RWPE2 (cell line): Measurements from ENCODE around the gene PLG.

ENCODE experiments used
- ATAC-seq: fragments of 200-7000 bp; cut with Tn5 transposase; 3 replicates; pipeline ENCODE4 v1.9.1; 2021; ENCODE audit warnings: low read depth
- DNase-seq: peaks from one replicate; pipeline ENCODE4 v3.0.0-alpha.2; 2020; ENCODE audit warnings: low spot score
- H3K27ac ChIP-seq: fragments of 450-650 bp; 2 replicates; pipeline ENCODE4 v1.5.1; 2017; ENCODE audit warnings: mild to moderate bottlenecking; ENCODE audit not compliant: poor library complexity, severe bottlenecking
- H3K27me3 ChIP-seq: fragments of 250-450 bp; sonication (Bioruptor Pico); 2 replicates; pipeline ENCODE4 v1.5.1; 2021; ENCODE audit warnings: mild to moderate bottlenecking, moderate library complexity; ENCODE audit not compliant: insufficient read depth, poor library complexity, severe bottlenecking
- H3K36me3 ChIP-seq: fragments of 250-450 bp; sonication (Bioruptor Pico); 2 replicates; pipeline ENCODE4 v1.5.1; 2020; ENCODE audit warnings: low read depth, mild to moderate bottlenecking, moderate library complexity
- H3K4me1 ChIP-seq: fragments of 250-450 bp; sonication (Bioruptor Pico); 2 replicates; pipeline ENCODE4 v1.5.1; 2021; ENCODE audit warnings: mild to moderate bottlenecking, moderate library complexity; ENCODE audit not compliant: insufficient read depth, poor library complexity, severe bottlenecking
- H3K4me3 ChIP-seq: fragments of 250-450 bp; sonication (Bioruptor Pico); 2 replicates; pipeline ENCODE4 v1.5.1; 2021; ENCODE audit warnings: mild to moderate bottlenecking, moderate library complexity; ENCODE audit not compliant: severe bottlenecking
- H3K9me3 ChIP-seq: fragments of 250-450 bp; sonication (Bioruptor Pico); 2 replicates; pipeline ENCODE4 v1.5.1; 2021; ENCODE audit warnings: mild to moderate bottlenecking, moderate library complexity; ENCODE audit not compliant: severe bottlenecking
- TF ChIP-seq, protein P1 (sequence below): fragments of 450-650 bp; IDR thresholded peaks from one replicate; pipeline ENCODE4 v1.5.1; 2017; ENCODE audit warnings: mild to moderate bottlenecking, moderate library complexity; ENCODE audit not compliant: poor library complexity, severe bottlenecking

PLG gene

DNA sequence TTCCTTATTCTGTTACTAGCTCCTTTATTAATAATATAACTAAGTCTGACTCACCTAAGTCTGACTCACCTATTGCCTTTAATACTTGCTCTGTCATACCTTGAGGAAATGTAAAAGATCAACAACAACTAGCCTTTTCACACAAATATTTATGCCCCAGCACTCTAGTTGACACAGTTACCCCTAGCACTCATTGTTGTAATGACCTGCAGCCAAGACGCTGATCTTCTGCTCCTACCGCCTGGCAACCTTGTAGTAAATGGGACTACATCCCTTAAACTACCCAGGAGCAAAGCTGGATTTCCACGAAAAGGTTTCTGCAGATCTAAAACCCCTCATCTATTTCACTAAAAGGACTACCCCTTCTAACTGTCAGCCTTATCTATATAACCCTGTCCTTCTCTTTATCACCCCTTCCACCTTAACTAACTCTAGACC lies 90.0 kb downstream of the PLG start:
- ATAC-seq (peak; percentile 92), DNase-seq (no peak)
- Histone ChIP-seq H3K4me1 (peaks cover 53% of the 10 kb centered on the region), H3K9me3 (no peaks in the 10 kb centered on the region), H3K36me3 (no peaks in the 10 kb centered on the region), H3K4me3 (no peak overlapping the region), H3K27ac (peak overlapping the region; percentile 78), H3K27me3 (no peaks in the 10 kb centered on the region)
- TF ChIP-seq, protein P1, sequence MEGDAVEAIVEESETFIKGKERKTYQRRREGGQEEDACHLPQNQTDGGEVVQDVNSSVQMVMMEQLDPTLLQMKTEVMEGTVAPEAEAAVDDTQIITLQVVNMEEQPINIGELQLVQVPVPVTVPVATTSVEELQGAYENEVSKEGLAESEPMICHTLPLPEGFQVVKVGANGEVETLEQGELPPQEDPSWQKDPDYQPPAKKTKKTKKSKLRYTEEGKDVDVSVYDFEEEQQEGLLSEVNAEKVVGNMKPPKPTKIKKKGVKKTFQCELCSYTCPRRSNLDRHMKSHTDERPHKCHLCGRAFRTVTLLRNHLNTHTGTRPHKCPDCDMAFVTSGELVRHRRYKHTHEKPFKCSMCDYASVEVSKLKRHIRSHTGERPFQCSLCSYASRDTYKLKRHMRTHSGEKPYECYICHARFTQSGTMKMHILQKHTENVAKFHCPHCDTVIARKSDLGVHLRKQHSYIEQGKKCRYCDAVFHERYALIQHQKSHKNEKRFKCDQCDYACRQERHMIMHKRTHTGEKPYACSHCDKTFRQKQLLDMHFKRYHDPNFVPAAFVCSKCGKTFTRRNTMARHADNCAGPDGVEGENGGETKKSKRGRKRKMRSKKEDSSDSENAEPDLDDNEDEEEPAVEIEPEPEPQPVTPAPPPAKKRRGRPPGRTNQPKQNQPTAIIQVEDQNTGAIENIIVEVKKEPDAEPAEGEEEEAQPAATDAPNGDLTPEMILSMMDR: no peak

DNA sequence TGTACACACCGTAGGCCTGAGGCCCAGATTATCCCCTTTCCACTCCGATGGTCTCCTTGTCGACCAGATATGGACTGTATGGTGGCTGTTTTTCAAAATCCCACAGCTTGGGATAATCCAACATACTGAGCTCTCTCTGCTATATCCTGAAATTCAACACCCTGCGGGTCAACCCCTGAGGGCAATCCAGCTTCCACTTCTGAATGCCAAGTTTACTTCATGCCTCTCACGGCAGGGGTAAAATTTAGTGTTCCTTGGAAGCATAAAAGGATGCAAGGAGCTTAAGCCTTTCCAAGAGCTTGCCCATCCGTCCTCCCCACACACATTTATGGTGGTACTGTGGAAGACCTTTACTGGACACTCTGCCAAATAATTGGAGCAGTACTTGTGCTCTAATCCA lies 90.7 kb downstream of the PLG start:
- TF ChIP-seq, protein P1: no peak
- peak; percentile 40 for ATAC-seq
- no peak for DNase-seq
- H3K27me3 ChIP-seq: no peaks in the 10 kb centered on the region
- H3K4me3 ChIP-seq: no peak overlapping the region
- H3K27ac ChIP-seq: peak overlapping the region; percentile 78
- H3K9me3 ChIP-seq: no peaks in the 10 kb centered on the region
- H3K4me1 ChIP-seq: peaks cover 52% of the 10 kb centered on the region
- no peaks in the 10 kb centered on the region for H3K36me3 ChIP-seq

DNA sequence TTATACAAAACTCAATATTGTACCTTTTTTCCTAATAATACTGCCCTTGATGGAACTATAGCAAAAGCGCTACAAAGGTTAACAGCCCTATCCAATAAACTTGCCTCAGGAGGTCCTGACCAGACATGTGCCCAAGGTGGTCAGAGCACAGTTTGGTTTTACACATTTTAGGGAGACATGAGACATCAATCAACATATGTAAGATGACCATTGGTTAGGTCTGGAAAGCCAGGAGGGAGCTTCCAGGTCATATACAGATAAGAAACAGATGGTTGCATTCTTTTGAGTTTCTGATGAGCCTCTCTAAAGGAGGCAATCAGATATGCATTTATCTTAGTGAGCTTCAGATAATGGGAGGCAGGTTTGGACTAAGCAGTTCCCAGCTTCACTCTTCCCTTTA lies 91.6 kb downstream of the PLG start:
- Histone ChIP-seq H3K36me3 (no peaks in the 10 kb centered on the region), H3K27me3 (no peaks in the 10 kb centered on the region), H3K4me1 (peaks cover 43% of the 10 kb centered on the region), H3K4me3 (no peak overlapping the region), H3K9me3 (no peaks in the 10 kb centered on the region), H3K27ac (no peak overlapping the region)
- TF ChIP-seq, protein P1: no peak
- no peak for DNase-seq
- ATAC-seq: no peak

DNA sequence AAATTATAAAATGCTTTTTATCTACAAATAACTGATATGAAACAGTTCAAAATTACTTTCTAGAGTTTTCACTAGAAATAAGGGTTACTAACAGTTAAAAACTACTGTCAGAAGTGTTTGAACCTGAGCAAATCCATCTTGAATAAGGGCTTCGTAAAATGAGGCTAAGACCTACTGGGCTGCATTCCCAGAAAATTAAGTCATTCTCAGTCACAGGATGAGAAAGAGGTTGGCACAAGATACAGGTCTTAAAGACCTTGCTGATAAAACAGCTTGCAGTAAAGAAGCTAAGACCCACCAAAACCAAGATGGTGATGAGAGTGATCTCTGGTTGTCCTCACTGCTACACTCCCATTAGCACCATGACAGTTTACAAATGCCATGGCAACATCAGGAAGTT lies 93.7 kb downstream of the PLG start:
- TF ChIP-seq, protein P1: no peak
- ATAC-seq (peak; percentile 48; the same call in 1 of the 3 replicates), DNase-seq (no peak)
- no peaks in the 10 kb centered on the region for H3K9me3 ChIP-seq
- H3K36me3 ChIP-seq: no peaks in the 10 kb centered on the region
- H3K4me3 ChIP-seq: no peak overlapping the region
- no peak overlapping the region for H3K27ac ChIP-seq
- H3K4me1 ChIP-seq: peaks cover 34% of the 10 kb centered on the region
- no peaks in the 10 kb centered on the region for H3K27me3 ChIP-seq

DNA sequence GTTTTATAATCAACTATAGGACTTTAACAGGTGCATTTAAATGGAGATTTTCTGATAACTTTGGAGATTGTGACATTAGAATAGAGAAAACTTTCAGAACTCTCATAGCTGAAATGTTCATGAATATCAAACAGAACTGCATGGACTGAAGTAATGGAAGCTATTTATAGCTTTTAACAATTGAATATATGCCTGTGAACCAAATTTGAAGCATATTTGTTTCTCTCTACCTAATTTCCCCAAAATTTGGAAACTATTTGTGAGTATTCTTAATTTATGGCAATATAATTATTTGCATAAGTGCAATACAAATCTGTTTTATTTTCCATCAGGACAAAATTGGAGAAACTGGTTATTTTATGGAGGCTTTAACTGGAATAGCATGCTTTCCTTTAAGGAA lies 96.6 kb downstream of the PLG start:
- no peaks in the 10 kb centered on the region for H3K9me3 ChIP-seq
- H3K36me3 ChIP-seq: no peaks in the 10 kb centered on the region
- H3K27ac ChIP-seq: no peak overlapping the region
- H3K4me3 ChIP-seq: no peak overlapping the region
- H3K4me1 ChIP-seq: peaks cover 9% of the 10 kb centered on the region
- no peaks in the 10 kb centered on the region for H3K27me3 ChIP-seq
- TF ChIP-seq, protein P1: no peak
- DNase-seq (no peak), ATAC-seq (no peak)
